GM19239 (cell line): ENCODE data around the gene RIPOR2.

Experiments
- DNase-seq: peaks from one replicate; pipeline ENCODE4 v3.0.0; 2011; ENCODE audit warnings: low spot score; ENCODE audit not compliant: insufficient read length
- FAIRE-seq: peaks from 2 replicates; lab custom pipeline; 2011; peaks lifted over from hg19 to GRCh38; lab: Jason Lieb, UNC

RIPOR2 gene

DNA sequence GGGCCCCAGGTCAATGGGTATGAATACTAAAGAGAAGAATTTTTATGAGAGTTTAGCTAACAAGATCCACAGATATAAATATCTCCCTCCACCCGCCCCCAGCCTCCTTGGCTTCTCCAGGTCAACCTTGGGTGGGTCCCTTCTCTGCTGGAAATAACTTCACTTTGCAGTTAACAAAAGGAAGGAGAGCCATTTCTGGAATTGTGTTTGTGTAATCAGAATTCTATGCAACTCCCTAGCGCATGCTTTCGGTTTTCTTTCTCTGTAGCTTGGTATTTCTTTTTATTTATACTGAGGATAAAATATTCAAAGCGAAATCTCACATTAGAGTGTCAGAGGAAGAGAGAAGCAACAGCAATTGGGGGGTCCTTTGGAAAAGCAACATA lies 27.1 kb downstream of the RIPOR2 start:
- FAIRE-seq (peak; percentile 61), DNase-seq (no peak)

DNA sequence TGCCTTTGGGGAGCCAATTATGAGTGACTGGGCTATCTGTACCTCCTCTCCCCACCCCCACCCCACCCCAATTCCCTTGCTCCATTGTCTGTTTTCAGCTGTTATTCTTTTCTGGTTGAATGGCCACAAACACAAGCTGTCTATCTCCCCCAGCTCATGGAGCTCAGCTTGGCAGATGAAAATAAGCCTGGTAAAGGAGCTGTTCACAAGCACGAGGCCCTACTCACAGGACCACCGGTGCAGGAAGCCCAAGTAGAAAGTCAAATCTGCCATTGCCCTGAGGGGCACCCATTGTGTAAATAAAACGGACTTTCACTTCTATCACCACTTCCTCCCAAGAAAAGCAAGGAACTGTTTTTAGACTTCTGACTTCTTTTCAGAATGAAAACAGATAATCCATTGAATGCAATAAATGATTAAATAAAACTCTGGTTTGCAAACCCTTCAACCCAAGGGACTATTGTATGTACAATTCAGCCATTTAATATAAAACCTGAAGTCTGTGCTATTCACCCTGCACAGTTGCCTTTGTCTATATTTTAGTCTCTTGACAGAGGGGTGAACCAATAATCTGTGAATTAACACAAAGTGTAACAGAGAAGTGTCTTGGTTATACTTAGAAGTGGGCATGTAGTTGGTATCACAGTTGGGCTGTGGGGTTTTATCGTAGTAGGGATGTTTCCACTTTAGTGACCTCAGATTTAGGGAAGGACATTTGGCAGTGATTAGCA lies 27.7 kb downstream of the RIPOR2 start:
- DNase-seq, result no peak

DNA sequence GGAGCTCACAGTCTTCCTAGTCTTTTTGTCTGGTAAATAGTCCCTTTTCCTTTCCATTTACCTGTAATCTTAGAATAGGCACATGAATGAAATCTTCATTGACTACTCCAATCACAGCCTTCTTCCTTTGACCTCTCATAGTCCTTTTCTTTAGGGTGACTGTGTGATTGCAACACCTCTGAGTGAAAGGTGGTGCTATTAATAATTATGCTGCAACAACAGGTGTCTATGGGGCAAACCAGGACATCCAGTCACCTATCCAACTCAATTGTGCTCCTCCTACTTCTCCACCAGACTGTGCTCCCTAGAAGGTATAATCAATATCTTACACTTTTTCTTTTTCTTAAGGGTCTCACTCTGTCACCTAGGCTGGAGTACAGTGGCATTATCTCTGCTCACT lies 29.4 kb downstream of the RIPOR2 start:
- no peak for FAIRE-seq

More for the DNA sequence above, 27.7 kb downstream of the RIPOR2 start:
- FAIRE-seq, result peak; percentile 61

DNA sequence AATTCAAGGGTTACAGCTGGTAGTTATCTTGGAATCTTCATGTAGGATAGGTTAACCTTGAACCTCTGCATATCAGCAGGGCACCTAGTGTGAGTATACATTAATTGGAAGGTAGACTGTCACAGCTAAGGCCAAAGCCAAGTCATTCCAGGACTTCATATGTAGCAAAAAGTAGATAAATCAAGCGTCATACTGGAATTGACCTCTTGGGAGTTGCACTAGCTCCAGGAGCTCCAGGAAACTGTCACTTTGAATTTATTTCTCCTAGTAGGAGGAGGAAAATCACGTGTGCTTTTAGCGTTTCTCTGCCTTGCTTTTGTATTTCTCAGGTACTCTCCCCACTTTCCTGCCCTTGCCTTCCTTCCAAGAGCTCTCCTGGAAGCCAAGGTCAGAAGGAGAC lies 30.3 kb downstream of the RIPOR2 start:
- no peak for FAIRE-seq
- DNase-seq, result no peak

More for the DNA sequence above, 29.4 kb downstream of the RIPOR2 start:
- no peak for DNase-seq

DNA sequence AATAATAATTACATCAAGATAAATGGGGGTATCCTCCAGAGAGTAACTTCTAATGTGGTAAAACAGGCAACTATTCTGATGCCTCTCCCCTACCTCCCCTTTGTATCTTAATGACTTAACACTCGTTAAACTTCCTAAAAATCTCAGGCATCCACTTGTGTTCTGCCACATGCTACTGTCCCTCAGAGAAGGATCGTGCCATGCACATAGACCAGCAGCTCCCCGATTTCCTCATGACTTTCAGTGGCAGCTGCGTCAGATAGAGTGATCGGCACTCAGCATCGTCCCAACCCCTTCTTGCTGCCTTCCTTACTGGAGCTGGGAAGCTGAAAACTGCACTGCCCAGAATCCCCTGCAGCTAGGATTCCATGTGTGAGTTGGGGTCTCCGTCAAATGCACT lies 32.1 kb downstream of the RIPOR2 start:
- FAIRE-seq, result no peak
- no peak for DNase-seq

- no peak for FAIRE-seq
- no peak for DNase-seq
Observed at GRCh38 chr6:24902782-24903181, 33.0 kb downstream of the RIPOR2 start.

- FAIRE-seq, result no peak
- DNase-seq, result no peak
Observed at GRCh38 chr6:24901698-24902328, 33.9 kb downstream of the RIPOR2 start.

DNA sequence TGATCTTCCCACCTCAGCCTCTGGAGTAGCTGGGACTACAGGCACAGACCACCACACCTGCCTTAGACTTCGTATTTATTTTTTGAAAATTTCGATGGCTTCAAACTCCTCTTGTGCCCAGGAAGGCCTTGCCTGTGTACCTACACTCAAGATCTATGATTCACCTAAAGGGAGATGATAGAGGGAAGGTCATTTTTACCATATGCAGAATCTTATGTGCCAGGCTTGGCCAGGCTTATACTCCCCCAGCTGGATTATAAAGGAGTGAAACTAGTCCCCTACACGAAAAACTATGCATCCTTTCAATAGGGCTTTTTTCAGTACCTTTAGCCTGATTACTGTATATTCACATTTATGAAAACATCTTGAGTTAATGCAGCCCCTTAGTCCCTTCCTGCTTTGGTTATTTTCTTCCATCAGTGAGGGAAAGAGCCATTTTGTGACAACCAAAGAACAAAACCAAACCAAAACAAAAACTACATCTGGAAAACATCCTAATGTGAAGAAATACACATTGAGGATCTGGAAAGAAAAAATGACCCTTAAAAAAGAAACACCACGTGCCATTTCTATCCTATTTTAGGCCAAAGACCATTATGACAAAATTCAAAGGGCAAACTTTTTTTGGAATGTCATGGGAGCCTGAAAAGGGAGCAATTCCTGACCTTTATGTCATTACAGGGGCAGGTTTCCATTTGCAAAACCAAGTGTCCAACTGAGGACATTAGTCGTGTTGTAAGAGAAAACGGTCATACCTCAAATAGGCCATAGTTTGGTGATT lies 34.7 kb downstream of the RIPOR2 start:
- FAIRE-seq (no peak), DNase-seq (no peak)

GRCh38 chr6:24899997-24900325 lies 35.8 kb downstream of the RIPOR2 start:
- DNase-seq (no peak), FAIRE-seq (peak; percentile 75)

DNA sequence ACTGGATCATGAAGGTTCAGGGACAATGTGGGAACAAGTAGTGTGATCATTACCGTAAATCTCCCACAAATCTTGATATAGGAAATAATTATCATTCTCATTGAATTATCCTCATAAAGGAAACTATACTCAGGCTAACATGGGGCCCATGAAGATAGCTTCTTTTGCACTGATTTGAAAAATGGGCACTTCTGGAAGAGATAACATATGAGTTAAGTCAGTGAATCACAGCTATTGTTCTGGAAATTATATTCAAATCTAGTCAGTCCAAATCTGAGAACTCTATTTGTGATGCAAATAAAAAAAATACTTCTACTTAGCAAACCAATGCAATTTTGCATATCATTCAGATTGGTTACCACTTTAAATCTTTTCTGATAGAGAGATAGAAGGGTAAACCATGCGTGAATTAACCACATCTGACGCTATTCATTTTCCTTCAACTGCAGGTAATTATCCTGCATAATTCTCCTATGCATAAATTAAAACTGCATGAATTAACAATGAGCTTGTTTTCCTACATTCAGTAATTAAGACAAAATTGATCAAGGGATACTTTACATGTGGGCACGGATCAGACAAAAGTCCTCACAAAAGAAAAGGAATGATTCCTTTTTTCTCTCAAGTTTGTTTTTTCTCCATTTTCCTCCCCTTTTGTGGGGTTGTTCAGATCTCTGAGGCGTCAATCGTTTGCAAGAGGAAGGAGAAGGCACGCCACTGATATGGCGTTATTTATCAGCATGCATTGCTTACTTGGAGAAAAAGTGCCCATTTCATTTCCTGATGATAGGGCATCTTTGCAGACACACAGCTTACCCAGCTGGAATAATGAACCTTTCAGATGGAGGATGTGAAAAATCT lies 36.4 kb downstream of the RIPOR2 start:
- no peak for FAIRE-seq

GRCh38 chr6:24898676-24899075 lies 37.1 kb downstream of the RIPOR2 start:
- no peak for FAIRE-seq
- no peak for DNase-seq

More for the DNA sequence above, 36.4 kb downstream of the RIPOR2 start:
- no peak for DNase-seq

DNA sequence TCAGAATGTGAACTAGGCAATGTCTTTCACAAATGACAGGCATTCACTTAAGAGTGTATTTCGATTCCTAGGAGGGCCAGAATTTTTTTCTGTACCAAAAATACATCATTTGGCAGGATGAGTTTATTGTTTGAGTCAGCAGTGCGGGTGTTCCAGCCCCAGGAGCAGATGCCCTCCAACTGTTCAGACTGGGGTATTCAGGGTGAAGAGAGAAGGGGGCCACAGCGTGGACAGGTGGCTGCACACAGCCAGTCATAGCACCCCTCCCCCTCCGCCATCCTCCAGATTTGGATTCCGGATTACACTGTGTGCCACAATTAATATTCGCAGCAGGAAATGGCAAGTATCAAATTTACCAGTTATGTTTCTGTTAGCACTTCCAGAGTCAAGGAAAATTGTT lies 38.6 kb downstream of the RIPOR2 start:
- FAIRE-seq (no peak), DNase-seq (no peak)

DNA sequence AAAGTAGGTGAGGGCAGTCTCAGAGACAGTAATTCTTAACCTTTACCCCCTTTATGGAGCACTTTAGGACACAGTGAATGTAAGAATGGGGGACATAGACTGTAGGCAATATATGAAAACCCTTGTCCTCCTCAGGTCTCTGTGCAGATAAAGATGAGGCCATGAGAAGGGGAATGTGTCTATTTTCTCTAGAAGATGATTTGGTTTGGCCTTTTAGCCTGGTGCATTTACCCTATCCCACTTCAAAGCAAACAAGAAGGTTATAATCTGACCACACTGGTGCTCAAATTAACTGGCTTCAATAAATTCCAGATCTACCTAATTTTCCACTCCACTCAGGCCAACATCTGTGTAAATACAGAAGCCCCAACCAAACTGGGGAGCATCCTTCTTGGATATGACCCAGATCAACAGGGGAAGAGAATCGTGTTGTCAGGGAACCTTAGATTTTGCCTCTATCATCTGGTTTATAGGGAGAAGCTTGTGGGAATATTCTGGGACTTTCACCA lies 42.4 kb downstream of the RIPOR2 start:
- DNase-seq (no peak), FAIRE-seq (no peak)

DNA sequence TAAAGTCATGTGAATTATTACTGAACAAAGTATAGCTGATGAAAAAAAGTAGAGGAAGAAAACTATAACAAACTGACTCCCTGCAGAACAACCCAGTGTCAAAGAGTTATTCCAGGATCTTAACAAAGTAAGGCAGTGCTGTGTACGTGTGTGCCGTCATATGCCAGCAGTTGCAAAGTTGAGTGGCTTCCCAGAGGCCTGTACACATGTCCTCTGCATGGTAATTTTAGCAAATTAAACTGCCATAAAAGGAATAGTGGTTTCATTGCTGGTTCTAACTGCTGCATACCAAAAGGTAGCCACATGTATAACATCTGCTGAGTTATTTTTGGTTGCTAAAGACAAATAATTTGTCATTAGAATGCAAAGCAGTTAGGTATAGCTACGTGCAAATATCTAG lies 44.8 kb downstream of the RIPOR2 start:
- DNase-seq, result no peak
- FAIRE-seq, result peak; percentile 78

DNA sequence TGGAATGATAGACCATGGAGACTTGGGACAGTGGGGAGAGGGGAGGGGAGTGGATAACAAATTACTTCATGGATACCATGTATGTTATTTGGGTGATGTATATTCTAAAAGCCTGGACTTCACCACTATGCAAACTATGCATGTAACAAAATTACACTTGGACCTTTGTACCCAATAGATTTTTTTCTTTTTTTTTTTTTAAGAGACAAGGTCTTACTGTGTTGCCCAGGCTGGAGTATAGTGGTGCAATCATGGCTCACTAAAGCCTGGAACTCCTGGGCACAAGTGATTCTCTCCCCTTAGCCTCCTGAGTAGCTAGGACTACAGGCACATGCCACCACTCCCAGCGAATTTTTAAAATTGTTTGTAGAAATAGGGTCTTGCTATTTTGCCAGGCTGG lies 45.3 kb downstream of the RIPOR2 start:
- FAIRE-seq, result no peak

DNA sequence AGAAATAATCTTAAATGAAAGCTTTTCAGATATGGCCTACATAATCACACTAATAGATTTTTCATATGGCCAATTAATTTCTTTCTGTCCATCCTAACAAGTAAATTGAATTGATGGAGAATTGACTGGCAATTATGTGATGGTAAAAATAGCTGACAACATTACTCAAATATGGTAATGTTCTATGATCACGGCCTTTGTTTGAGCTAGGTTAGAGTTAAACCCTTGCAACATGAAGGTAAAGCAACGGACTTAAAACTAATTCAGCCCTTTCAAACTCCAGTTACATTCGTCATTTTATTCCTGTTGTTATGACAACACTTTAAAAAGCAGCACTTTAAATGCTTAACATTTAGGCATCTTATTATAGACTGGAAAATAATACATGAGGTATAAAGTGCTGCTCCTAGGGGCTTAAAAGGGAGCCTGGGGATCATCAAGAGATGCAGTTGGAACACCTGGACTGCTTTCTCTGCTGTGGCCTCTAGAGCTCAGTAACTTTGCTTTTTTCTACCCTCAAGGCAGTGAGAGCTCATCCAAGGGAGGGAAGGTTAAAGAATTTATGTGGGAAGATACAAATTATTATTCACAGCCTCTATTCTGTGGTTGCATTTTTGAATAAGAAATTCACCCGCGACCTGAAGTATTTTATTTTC lies 46.9 kb downstream of the RIPOR2 start:
- no peak for DNase-seq
- peak; percentile 35 for FAIRE-seq

More for the DNA sequence above, 45.3 kb downstream of the RIPOR2 start:
- DNase-seq, result no peak

DNA sequence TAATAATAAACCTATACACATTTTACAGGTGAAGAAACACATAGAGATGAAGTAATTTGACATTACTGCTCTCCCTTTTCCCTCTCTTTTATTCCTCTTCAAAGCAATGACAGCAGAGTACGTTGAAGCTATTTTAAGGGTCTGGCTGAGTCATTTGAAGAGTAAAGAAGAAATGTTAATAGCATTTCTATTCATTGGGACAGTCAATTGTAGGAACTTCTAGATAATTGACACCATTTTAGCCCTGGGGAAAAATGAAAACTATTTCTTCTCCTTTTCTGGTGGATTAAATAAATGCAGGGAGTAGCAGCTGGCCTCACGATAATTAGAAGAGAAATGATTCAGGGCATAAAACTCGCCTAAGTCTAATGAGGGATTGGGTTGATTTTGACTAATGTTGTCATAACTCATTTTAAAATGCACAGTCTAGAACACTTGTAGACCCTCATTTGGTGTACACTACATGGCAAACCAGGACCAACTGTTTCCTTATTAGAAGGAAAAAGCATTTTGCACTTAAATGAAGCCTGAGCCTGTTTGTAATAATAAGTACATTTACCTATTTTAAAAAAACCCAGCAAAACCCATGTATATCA lies 48.1 kb downstream of the RIPOR2 start:
- FAIRE-seq (peak; percentile 76), DNase-seq (no peak)

DNA sequence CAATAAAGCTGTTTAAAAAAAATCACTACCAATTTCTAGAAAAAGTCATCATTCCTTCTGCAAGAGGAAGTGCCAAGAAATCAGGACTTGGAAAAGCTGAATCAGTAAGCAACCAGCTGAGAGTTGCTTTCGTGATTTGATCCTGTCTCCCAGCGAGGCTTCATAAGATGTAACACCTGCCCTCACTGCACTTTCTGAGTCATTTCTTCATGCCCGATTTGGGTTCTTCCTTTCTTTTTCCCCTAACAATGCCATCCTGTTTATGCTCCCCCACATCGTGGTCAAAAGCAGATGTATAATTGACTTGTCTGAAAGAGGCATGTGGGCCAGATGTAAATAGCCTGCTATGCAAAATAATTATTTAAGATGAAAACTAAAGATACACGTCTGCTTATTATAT lies 52.1 kb downstream of the RIPOR2 start:
- FAIRE-seq, result peak; percentile 93

GRCh38 chr6:24882835-24883555 lies 52.8 kb downstream of the RIPOR2 start:
- no peak for FAIRE-seq

More for the DNA sequence above, 52.1 kb downstream of the RIPOR2 start:
- DNase-seq, result no peak

More at GRCh38 chr6:24882835-24883555, 52.8 kb downstream of the RIPOR2 start:
- no peak for DNase-seq
